IPS-11a (cell line): ENCODE data around the gene HRH1.
"Not testable (repeated sequence)": the region's sequence is repeated elsewhere in the genome, so short reads cannot be mapped to it uniquely, and the experiment has no call there.

ENCODE experiments used
- H3K4me3 ChIP-seq: one replicate; pipeline ENCODE4 v1.5.1; 2013; ENCODE audit warnings: low read depth, low read length, control low read depth

Gene HRH1

GRCh38 chr3:11238880-11239279, 84.6 kb downstream of the HRH1 start:
- H3K4me3 ChIP-seq, result no peak overlapping the region

GRCh38 chr3:11239796-11240195, 85.5 kb downstream of the HRH1 start:
- H3K4me3 ChIP-seq, result no peak overlapping the region

GRCh38 chr3:11240496-11240895, 86.2 kb downstream of the HRH1 start:
- no peak overlapping the region for H3K4me3 ChIP-seq

- H3K4me3 ChIP-seq, result no peak overlapping the region
These were observed 89.9 kb downstream of the HRH1 start for GRCh38 chr3:11244121-11244677.

GRCh38 chr3:11245276-11245675, 91.0 kb downstream of the HRH1 start:
- H3K4me3 ChIP-seq, result no peak overlapping the region

- H3K4me3 ChIP-seq, result no peak overlapping the region
These were observed 91.8 kb downstream of the HRH1 start for GRCh38 chr3:11245827-11246662.

- H3K4me3 ChIP-seq, result no peak overlapping the region
These were observed 92.3 kb downstream of the HRH1 start for GRCh38 chr3:11246663-11246970.

- no peak overlapping the region for H3K4me3 ChIP-seq
These were observed 93.1 kb downstream of the HRH1 start for GRCh38 chr3:11247362-11247761.

- H3K4me3 ChIP-seq, result no peak overlapping the region
These were observed 94.3 kb downstream of the HRH1 start for GRCh38 chr3:11248596-11248995.

GRCh38 chr3:11250902-11251806, 96.9 kb downstream of the HRH1 start:
- no peak overlapping the region for H3K4me3 ChIP-seq

- H3K4me3 ChIP-seq, result no peak overlapping the region
These were observed 97.5 kb downstream of the HRH1 start for GRCh38 chr3:11251807-11252176.

GRCh38 chr3:11254876-11255275, 100.6 kb downstream of the HRH1 start:
- no peak overlapping the region for H3K4me3 ChIP-seq

GRCh38 chr3:11255537-11255936, 101.2 kb downstream of the HRH1 start:
- H3K4me3 ChIP-seq, result not testable (repeated sequence)

GRCh38 chr3:11258958-11259357, 104.7 kb downstream of the HRH1 start:
- no peak overlapping the region for H3K4me3 ChIP-seq

- no peak overlapping the region for H3K4me3 ChIP-seq
These were observed 106.2 kb downstream of the HRH1 start for GRCh38 chr3:11260460-11260859.

GRCh38 chr3:11269007-11269406, 114.7 kb downstream of the HRH1 start:
- no peak overlapping the region for H3K4me3 ChIP-seq

- peak within 1 kb of the TSS; percentile 94 for H3K4me3 ChIP-seq
These were observed 118.0 kb downstream of the HRH1 start, which contains the start of gene ATG7 for GRCh38 chr3:11271986-11272904. Gene ATG7 (plus strand): TSS chr3:11272397. CDS start chr3:11298696, 26,299 bp downstream.

- H3K4me3 ChIP-seq, result peak overlapping the region; percentile 94
These were observed 118.7 kb downstream of the HRH1 start for GRCh38 chr3:11272906-11273574.

- no peak overlapping the region for H3K4me3 ChIP-seq
These were observed 119.6 kb downstream of the HRH1 start for GRCh38 chr3:11273891-11274291.

GRCh38 chr3:11274566-11275142, 120.4 kb downstream of the HRH1 start:
- H3K4me3 ChIP-seq, result no peak overlapping the region
